GM18498 (cell line): ENCODE measurements around the gene PAFAH1B1.
"Not testable (repeated sequence)": the region's sequence is repeated elsewhere in the genome, so short reads cannot be mapped to it uniquely, and the experiment has no call there.

Source experiments
- ATAC-seq: cut with Tn5 transposase; IDR thresholded peaks from one replicate; pipeline ENCODE4 v1.9.1; 2021; ENCODE audit warnings: mild to moderate bottlenecking, moderate library complexity; ENCODE audit not compliant: unreplicated experiment

PAFAH1B1 gene

GRCh38 chr17:2593821-2594721 is 617 bp downstream of the PAFAH1B1 start:
- peak; percentile 58 for ATAC-seq

DNA sequence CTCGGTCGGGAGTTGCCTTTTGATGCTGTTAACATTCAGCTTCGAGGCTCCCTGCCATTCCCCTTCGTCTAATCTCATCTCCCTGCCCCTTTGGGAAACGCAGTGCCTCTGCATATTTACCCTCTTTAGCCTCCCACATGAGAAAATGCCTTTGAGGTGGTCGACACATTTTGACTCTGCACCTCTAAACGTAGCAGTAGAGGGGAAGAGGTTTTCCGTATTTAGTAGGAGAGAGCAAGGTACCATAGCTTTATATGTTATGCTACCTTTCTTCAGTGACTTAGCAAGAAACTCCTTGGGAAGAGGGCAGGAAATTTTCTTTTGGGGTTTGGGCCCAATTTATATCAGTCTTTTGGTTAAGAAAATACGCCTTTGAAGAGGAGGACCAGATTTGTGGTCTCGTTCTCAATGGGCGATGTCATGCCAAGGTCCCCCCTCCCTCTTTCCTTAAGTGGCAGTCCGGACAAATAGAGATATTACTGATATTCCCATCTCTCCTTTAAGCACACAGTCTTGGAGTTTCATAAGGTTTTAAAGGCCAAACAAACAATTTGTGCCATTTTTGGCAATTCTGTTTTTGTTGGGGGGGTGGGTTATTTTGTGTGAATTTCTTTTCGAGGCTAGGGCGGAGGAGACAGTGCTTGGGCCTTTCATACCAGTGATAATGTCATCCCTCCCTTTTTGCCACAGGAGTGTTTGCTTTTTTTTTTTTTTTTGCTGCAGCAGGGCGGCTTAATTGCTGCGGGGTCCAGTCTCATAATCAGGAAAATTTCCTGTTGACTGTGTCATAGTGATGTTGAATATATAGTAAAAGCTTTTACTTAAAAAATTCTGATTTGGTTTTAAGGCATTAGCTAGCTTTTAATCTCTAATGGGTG is 1.5 kb downstream of the PAFAH1B1 start:
- ATAC-seq: no peak

DNA sequence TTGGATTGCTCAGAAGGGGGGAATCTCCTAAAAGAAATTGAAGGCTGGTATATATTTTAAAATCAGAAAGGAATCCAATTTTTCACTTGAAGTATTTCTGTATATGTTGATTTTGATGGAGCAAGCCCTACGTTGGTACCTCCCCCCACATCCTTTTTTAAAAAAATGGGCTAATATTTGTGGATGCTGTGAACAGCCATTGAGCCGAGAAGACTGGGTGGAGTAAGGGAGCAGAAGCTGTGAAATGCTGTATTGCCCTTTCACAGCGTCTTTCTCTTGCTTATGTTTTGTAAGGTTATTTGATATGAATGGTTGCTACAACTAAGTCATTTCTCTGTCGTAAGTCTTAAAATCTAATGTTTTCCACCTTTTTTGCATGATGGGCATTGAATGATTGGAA is 2.3 kb downstream of the PAFAH1B1 start:
- ATAC-seq: no peak

DNA sequence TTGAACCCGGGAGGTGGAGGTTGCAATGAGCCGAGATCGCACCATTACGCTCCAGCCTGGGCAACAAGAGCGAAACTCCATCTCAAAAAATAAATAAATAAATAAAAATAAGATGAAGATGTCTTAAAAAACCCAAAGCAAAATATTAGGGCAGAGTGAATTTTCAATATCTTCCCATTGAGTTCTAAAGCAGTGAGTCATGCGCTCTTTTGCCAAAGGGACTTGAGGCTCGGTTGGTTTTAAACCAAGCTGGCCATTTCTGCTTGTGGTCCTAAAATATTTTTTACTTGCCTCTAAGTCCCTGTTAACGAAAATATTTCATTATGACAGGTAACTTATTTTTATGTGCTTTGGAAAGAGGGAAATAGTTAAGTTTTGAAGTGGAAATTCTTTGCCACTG is 4.7 kb downstream of the PAFAH1B1 start:
- no peak for ATAC-seq

- ATAC-seq: no peak
Observed at GRCh38 chr17:2602597-2603017, 9.2 kb downstream of the PAFAH1B1 start.

DNA sequence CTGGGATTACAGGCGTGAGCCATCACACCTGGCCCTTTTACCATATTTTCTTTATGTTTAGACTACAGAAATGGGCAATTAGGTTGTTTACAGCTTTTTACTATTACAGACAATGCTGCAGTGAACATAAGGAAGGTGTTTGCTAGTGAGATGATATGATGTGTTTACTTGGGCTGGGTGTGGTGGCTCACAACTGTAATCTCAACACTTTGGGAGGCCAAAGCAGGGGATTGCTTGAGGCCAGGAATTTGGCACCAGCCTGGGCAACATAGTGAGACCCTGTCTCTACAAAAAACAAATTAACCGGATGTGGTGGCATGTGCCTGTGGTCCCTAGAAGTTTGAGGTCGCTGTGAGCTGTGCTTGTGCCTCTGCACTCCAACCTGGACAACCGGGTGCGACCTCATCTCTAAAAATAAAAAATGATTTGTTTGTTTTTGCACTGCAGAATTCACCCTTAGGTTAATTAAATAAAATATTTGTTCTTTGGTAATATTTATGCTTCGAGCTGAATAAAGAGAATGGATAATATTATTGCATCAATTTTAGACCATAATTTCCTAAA is 15.0 kb downstream of the PAFAH1B1 start:
- ATAC-seq: no peak

DNA sequence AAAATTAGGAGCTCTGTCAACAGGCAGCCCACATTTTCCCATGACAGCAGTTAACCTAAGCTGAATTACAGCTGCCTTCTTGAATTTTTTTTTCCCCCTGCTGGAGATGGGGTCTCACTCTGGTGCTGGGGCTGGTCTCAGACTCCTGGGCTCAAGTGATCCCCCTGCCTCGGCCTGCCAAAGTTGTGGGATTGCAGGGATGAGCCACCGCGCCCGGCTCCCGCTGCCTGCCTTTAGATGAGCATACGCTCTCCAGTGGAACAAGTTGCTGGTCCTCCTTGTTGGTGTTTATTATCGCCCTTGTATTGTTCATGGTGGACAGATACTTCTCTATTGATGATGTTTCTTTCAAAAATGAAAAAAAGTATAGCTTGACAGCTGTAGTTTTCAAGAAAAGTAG is 15.6 kb downstream of the PAFAH1B1 start:
- no peak for ATAC-seq

- no peak for ATAC-seq
Observed at GRCh38 chr17:2610195-2611175, 17.0 kb downstream of the PAFAH1B1 start.

DNA sequence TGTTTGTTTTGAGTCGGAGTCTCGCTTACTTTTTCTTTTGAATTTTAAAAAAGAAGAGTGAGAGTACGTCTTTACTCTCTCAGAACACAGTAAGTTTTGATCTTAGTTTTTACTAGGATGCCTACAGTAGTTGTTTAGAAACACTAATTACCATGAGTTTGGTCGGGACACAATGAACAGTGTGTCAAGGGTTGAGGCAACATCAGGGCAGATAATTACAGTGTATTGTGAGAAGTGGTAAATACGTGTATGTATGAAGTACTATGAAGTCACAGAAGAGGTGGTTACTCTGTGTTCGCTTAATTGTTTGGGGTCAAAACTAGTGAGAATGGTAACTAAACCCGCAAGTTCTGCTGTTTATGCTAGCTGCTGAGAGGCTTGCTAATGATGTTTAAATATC is 18.2 kb downstream of the PAFAH1B1 start:
- no peak for ATAC-seq

DNA sequence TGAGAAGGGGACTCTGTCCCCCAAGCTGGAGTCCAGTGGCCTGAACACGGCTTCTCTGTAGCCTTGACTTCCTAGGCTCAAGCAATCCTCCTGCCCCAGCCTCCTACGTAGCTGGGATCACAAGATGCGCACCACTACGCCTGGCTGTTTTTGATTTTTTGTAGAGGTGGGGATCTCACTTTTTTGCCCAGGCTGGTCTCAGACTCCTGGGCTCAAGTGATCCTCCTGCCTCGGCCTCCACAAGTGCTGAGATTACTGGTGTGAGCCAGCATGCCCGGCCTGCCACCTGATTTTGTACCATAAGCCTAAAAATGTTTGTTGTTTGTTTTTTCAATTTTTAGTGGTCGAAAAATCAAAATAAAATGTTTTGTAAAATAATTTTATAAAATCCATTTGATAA is 19.2 kb downstream of the PAFAH1B1 start:
- no peak for ATAC-seq

- no peak for ATAC-seq
Observed at GRCh38 chr17:2613089-2613808, 19.8 kb downstream of the PAFAH1B1 start.

DNA sequence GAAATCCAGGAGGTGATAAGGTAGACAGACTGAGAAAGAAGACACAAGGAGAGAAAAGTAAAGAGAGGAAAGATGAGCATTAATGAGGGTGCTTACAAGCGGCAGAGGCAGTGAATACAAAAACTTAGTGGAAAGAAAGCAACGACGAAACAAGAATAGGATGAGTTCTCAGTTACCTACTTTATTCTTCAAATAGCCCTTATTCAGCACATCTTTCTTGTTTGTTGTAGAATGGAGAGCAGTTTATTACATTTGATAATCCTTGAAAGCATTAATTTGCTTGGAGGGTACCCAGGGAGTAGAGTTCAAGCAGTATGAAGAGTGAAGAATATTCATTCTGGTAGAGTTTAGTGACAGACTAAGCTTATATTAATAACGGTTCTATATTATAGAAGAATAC is 22.4 kb downstream of the PAFAH1B1 start:
- no peak for ATAC-seq

GRCh38 chr17:2621241-2621640 is 27.8 kb downstream of the PAFAH1B1 start:
- ATAC-seq: no peak

DNA sequence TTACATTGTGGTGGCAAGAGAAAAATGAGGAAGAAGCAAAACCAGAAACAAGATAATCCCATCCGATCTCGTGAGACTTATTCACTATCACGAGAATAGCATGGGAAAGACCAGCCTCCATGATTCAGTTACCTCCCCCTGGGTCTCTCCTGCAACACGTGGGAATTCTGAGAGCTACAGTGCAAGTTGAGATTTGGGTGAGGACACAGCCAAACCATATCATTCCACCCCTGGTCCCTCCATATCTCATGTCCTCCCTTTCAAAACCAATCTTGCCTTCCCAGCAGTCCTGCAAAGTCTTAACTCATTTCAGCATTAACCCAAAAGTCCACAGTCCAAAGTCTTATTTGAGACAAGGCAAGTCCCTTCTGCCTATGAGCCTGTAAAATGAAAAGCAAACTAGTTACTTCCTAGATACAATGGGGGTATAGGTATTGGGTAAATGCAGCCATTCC is 28.5 kb downstream of the PAFAH1B1 start:
- ATAC-seq: not testable (repeated sequence)

DNA sequence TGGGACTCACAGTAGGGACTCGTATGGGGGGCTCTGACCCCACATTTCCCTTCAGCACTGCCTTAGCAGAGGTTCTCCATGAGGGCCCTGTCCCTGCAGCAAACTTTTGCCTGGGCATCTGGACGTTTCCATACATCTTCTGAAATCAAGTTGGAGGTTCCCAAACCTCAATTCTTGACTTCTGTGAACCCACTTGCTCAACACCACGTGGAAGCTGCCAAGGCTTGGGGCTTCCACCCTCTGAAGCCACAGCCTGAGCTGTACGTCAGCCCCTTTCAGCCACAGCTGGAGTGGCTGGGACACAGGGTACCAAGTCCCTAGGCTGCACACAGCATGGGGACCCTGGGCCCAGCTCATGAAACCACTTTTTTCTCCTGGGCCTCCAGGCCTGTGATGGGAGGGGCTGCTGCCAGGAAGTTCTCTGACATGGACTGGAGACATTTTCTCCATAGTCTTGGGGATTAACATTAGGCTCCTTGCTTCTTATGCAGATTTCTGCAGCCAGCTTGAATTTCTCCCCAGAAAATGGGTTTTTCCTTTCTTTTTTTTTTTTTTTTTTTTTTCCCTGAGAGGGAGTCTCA is 29.4 kb downstream of the PAFAH1B1 start:
- not testable (repeated sequence) for ATAC-seq

- ATAC-seq: no peak
Observed at GRCh38 chr17:2624292-2624731, 30.9 kb downstream of the PAFAH1B1 start.

DNA sequence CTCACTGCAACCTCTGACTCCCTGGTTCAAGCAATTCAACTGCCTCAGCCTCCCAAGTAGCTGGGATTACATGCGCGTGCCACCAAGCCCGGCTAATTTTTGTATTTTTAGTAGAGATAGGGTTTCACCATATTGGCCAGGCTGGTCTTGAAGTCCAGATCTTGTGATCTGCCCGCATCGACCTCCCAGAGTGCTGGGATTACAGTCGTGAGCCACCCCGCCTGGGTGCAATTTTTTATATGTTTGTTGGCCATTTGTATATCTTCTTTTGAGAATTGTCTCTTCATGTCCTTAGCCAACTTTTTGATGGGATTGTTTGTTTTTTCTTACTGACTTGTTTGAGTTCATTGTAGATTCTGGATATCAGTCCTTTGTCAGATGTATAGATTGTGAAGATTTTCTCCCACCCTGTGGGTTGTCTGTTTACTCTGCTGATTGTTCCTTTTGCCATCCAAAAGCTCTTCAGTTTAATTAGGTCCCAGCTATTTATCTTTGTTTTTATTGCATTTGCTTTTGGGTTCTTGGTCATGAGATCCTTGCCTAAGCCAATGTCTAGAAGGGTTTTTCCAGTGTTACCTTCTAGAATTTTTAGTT is 33.3 kb downstream of the PAFAH1B1 start:
- ATAC-seq: not testable (repeated sequence)

DNA sequence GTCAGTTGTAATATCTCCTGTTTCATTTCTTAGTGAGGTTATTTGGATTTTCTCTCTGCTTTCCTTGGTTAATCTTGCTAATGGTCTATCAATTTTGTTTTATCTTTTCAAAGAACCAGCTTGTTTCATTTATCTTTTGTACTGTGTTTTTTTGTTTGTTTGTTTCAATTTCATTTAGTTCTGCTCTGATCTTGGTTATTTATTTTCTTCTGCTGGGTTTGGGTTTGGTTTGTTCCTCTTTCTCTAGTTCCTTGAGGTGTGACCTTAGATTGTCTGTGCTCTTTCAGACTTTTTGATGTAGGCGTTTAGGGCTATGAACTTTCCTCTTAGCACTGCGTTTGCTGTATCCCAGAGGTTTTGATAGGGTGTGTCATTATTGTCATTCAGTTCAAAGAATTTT is 35.5 kb downstream of the PAFAH1B1 start:
- not testable (repeated sequence) for ATAC-seq

GRCh38 chr17:2631211-2631610 is 37.8 kb downstream of the PAFAH1B1 start:
- ATAC-seq: no peak
